WI38 (cell line): Measurements from ENCODE around the gene DLL1.

Source experiments
- H3K4me3 ChIP-seq: 2 replicates; pipeline ENCODE4 v1.5.1; 2011; ENCODE audit warnings: low read depth, mild to moderate bottlenecking, control low read depth, low read length
- CTCF ChIP-seq: IDR thresholded peaks from 2 replicates; pipeline ENCODE4 v1.5.1; 2012; ENCODE audit warnings: low read depth, mild to moderate bottlenecking, control low read depth, low read length

DLL1 gene

GRCh38 chr6:170301184-170301583, 10.3 kb upstream of the DLL1 start:
- no peak for TF ChIP-seq CTCF
- H3K4me3 ChIP-seq, result no peak overlapping the region

- TF ChIP-seq CTCF, result no peak
- no peak overlapping the region for H3K4me3 ChIP-seq
Measured at GRCh38 chr6:170298688-170299087, 7.8 kb upstream of the DLL1 start.

GRCh38 chr6:170297576-170298330, 6.9 kb upstream of the DLL1 start:
- TF ChIP-seq CTCF, result no peak
- no peak overlapping the region for H3K4me3 ChIP-seq

GRCh38 chr6:170296746-170297575, 6.1 kb upstream of the DLL1 start:
- TF ChIP-seq CTCF, result no peak
- H3K4me3 ChIP-seq, result no peak overlapping the region

GRCh38 chr6:170296423-170296745, 5.5 kb upstream of the DLL1 start:
- no peak overlapping the region; the same call in 1 of the 2 replicates for H3K4me3 ChIP-seq

GRCh38 chr6:170295510-170296422, 4.9 kb upstream of the DLL1 start:
- TF ChIP-seq CTCF, result no peak
- peak overlapping the region; percentile 47 for H3K4me3 ChIP-seq

More at GRCh38 chr6:170296423-170296745, 5.5 kb upstream of the DLL1 start:
- no peak for TF ChIP-seq CTCF
